SH-SY5Y (cell line): ENCODE data around the gene LYVE1.

Source experiments
- GATA2 ChIP-seq: IDR thresholded peaks from 2 replicates; pipeline ENCODE4 v1.6.1; 2011; ENCODE audit warnings: mild to moderate bottlenecking, low read depth, low read length
- GATA3 ChIP-seq: IDR thresholded peaks from 2 replicates; pipeline ENCODE4 v1.6.1; 2011; ENCODE audit warnings: low read depth, mild to moderate bottlenecking, low read length, moderate library complexity

The LYVE1 gene

DNA sequence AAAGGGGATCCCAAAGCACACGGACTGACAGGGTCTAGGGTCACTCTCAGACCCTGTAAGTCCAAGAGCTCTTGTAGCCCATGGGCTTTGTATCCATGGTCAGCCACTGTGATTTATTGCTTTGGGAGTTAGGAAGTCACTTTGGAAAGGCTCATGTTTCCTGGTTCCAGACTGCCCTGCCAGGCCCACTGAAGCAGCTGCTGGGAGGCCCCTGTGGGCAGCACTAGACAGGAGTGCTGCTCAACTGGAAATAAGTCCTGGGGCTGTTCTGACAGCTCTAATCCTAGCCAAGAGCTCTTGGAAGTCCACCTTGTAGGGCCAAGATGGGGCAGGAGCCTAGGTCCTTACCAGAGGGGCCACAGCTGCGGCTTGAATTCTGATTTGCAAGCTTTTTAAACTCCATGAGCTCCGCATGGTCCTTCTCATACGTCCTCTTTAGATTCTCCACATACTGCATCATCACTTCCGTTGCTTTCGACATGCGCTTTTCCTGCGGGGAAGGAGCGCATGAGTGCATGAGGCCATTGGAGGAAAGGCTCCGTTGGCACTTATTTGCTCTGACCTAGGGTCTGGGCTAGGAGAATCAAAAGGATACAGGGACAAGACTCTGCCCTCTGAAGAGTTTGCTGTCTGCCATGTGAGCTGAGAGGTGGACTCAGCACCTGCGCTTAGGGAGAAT lies 32.2 kb upstream of the LYVE1 start:
- TF ChIP-seq GATA3 = no peak
- TF ChIP-seq GATA2 = no peak

DNA sequence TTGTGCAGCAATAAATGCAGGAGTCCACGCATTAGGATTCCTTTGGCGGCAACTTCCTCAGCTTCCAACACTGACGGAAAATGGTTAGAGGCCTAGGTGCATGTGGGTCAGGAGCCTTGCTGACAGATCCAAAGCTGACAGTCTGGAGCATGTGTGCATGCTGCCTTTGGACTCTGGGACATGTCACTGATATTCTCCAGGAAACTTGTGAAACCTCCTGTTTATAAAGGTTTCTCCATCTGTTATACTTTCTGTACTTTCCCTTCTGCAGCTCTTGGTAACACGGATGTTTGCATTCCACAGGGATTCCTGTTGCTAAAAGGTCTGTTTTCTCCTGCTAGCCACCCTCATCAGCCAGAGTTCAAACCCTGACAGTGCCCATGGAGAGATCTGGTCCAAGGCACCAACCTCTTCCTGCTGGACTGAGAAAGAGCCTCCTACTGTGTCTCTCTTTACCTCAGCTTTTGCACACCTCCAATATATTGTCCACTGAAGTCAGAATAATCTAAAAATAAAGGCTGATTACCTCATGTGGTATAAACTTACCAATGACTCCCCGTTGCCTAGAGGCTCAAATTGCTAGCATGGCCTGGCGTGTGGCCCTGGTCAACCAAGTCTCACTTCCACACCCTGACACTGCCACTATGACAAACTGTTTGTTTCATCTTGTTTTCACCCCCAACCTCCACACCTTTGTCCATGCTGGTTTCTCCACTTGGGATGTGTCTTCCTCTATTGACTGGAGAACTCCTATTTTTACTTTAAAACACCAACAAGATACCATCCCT lies 31.1 kb upstream of the LYVE1 start:
- no peak for TF ChIP-seq GATA3

DNA sequence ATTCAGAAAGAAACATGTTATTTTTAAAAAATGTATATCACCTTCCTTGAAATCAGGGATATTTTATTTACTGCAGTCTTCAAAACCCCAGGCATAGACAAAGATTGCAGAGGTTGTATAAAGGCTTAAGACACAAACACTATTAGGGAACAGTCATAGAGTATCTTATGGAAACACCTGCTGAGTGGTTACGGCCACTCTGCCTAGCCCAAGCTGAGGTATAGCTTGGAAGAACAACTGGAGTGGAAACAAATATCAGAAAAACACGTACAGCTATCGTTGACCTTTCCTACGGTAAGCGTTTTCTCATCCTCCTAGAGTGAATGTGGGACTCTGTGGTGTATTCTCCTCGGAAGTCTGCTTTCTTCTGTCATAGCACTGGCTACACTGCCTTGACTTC lies 30.4 kb upstream of the LYVE1 start:
- TF ChIP-seq GATA3 (no peak), GATA2 (no peak)

DNA sequence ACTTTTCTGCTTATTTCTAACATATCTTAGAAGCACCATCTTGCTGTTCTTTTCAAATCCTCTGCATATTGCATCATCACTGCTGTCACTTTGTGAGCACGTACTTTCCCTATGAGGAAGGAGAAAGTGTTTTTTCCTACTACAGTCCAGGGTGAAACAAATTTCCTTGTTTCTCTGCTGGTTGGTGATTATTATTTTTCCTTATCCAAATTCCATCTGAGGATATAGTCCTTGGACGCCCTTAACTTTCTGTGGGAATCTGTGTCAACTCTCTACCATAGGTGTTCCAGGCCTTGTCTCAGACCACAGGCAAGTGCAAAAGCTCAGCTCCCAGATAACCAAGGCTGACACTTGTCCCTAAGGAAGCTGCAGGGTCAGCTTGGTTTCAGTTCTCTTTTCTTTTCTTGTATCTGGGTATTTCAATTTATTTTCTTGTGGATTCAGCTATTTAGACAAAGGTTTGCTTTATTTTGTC lies 29.4 kb upstream of the LYVE1 start:
- TF ChIP-seq GATA3 = no peak
- TF ChIP-seq GATA2 = no peak

DNA sequence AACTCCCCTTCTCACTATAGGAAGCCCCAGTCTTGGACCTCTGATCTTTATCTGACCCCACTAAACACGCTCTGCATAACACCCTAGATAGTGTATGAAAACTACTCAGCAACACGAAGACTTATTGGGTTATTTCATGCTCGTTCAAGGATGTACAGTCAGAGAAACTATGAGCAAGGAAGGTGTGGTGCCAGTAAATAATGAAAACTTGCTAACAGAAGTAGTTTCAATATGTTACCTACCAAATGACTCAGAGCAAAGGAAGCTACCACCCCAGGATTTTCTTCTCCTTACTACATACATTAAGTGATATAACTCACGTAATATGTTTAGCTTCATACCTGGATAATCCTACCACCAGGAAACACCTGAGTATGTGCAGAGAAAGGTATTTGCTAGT lies 25.9 kb upstream of the LYVE1 start:
- TF ChIP-seq GATA3 (no peak), GATA2 (no peak)

DNA sequence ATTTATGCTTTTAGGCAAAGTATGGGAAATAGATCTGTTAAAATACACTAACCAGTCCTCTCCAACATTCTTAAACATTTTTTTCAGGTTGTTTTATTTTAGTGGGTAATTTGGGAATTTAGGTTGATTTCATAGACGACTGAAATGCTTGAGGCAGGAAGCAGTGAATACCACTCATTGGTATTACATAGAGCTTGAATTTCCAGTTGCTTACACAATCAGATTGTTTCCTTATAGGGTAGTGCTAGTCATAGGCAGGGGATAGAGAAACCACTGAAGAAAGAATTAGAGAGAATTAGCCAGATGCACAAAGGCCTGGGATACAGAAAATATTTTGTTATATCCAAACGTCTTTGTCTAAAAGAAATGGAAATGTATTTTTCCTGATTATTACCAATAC lies 23.9 kb upstream of the LYVE1 start:
- TF ChIP-seq GATA2 (no peak), GATA3 (no peak)

DNA sequence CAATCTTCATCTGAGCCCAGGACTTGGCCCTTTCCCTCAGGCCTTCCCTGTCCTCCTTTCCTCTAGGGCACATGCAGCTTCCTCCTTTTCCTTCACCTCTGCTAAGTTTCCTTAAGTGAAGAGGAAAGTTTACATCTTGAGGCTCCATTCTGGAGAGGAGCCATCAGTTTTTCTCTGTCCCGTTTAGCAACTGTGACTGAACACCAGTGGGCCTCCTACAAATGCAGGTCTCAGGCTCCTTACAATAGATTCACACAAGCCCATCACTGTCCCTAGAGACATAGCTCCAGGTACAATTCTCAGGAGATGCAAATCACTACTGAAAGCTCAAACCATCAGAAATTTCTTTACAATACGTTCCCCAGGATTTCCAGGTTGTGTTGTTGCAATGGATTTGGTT lies 23.3 kb upstream of the LYVE1 start:
- TF ChIP-seq GATA2 (no peak), GATA3 (no peak)

DNA sequence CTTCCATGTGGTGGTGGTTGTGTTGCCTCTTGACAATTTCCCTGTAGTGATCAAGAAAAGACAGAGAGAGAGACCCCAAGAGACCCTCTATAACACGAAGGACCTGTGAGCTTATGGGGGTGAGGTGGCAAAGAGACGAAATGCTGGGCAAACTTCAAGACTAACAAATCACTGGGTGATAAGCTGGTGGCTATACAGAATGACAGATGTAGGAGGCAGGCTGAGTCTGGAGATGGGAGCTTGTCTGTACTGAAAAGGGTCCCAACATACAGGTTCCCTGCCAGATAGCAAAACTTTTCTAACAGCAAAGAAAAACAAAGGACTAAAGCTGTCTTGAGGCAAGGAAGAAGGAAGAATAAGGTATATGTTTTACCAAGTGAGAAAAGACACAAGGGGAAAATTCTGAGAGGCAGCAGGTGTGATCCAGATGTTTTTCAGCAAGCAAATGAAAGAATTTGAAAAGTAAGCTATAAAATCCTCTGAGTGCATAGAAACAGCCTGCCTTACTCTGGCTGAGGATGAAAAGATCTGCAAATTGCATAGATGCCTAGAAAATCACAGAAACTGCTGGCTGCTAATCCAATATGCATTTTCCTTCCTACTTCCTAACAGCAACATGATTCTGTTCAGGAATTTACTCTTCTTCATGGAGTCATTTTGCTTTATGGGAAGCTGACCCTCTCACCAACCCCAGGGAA lies 21.9 kb upstream of the LYVE1 start:
- TF ChIP-seq GATA2 = no peak
- TF ChIP-seq GATA3 = no peak

DNA sequence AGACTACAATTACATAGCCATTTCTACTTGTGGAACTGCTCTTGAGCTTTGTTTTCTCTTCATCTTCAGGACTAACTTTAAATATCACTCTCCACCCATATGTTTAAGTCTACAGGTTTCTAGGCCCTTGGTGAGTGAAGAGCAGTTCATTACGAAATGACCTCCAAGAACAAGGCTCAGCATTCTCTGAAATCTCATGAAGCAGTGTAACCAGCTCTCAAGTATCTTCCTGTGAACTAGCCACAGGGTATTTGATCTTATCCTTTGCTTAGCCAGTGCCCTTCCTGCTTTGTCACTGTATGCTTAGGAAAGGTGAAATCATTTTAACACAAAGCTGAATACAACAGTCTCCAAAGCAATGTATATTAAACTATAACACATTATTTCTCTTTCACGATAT lies 20.4 kb upstream of the LYVE1 start:
- TF ChIP-seq GATA3 (no peak), GATA2 (no peak)

DNA sequence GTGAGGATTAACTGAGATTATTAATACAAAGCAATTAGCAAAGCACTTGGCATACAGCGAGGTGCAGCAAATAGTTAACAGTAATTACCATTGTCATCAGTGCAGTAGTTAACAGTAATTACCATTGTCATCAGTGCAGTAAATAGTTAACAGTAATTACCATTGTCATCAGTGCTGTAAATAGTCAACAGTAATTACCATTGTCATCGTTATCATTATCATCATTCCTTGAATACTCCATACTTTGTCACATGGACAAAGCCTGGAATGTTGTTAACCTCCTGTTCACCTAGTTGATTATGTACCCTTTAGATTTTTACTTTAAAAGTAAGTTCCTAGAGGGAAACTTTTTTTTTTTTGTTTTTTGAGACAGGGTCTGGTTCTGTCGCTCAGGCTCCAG lies 19.5 kb upstream of the LYVE1 start:
- no peak for TF ChIP-seq GATA3
- TF ChIP-seq GATA2 = no peak

DNA sequence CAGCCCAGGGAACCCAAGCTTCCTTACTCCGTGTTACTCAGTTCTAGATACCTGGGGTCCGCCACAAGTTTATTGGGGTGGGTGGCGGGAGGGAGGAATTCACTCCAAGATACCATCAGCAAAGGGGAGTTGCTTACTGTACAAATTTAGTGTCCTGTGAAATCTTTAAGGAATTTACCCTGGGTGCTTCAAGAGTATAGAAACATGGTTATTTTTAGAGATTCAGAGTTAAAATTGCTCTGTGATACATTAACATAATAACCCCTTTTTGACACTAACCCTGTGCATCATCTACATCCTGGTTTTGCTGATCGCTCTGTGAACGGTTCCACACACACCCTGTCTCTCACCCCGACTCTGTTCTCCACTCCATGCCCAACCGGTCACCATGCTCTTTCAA lies 18.9 kb upstream of the LYVE1 start:
- TF ChIP-seq GATA3 = no peak
- TF ChIP-seq GATA2 = no peak

DNA sequence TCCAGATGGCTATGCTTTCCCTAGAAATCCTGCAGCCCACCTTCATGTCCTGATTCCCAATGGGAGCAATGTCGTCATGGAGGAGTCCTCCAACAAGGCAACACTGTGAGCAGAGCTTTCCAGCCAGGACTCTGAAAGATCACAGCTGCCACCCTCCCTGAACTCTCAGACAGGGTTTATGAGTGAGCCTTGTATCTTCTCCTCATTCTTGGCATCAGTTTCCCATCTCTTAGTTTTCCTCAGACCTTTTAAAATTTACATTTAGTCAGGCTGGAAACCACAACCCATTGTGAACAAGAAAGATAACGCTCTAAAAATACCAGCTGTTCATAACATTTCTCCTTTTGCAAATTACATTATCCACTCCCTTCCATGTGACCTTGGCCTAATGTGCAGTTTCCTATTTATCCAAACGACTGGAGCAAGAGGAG lies 15.6 kb upstream of the LYVE1 start:
- TF ChIP-seq GATA2 = no peak
- no peak for TF ChIP-seq GATA3

DNA sequence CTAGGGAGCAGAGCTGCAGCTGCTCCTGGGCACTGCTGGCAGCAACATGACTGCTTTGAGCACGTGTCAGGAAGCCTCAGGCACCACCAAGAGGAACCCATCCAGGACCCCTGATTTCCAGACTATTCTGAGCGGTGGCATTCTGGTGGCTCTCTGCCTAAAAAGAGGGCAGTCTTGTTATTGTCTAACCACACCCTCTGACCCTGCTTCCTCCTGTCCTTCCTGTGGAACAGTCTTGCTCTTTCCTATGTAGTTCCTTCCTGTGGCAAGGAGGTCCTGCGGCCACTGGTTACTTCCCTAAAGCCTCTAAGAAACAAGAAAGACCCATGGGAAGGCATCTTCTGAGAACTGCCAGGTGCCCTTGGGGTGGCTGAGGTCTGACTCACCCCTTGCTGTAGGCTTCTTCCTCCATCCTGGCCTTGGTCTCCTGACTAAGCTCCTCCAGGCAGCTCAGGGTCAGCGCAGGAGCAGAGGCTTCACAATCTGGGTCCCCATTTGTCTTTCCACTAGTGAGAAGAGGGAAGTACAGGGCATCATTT lies 13.1 kb upstream of the LYVE1 start:
- TF ChIP-seq GATA2 (no peak), GATA3 (no peak)

DNA sequence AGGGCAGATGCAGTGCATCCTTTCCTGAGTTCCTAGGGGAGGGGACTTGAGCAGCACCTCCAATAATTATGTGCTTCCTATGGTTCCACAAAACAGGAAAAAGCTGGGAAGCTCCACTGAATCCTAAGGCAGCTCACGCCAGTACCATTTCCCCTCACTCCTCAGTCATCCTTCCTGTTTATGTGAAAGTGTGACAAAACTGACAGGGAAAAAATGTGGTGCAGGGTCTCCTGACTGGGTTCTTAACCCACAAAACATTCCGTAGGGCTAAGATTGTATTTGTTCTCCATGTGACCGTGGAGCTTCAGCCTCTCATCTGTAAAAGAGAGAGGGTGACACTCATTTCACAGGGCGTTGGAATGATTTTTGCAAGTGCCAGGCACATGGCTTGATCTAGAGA lies 12.2 kb upstream of the LYVE1 start:
- no peak for TF ChIP-seq GATA2
- no peak for TF ChIP-seq GATA3
